CD1c-positive myeloid dendritic cell (primary cell): Measurements from ENCODE around the gene BIN1.

Experiments used
- DNase-seq: peaks from one replicate; pipeline ENCODE4 v3.0.0-alpha.2; 2016; ENCODE audit errors: extremely low spot score

Gene BIN1

GRCh38 chr2:127075821-127076220, 31.1 kb downstream of the BIN1 start:
- DNase-seq: no peak

- no peak for DNase-seq
Observed at GRCh38 chr2:127074936-127075335, 32.0 kb downstream of the BIN1 start.

DNA sequence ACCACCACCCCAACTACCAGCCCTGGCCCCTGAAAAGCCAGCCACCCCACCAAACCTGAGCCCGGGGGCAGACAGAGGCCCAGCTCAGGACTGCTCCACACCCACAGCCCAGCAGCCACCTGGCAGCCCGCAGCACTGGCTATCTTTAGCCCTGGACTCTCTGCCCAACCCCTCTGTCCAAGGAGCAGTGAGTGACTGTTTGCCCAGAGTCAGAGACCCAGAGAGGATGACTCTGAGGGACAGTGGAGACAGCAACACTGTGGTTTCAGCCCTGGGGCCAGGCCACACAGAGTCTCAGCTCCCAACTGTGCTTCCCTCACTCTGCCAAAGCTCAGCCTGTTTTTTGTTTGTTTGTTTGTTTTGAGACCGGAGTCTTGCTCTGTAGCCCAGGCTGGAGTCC, 32.6 kb downstream of the BIN1 start:
- no peak for DNase-seq

DNA sequence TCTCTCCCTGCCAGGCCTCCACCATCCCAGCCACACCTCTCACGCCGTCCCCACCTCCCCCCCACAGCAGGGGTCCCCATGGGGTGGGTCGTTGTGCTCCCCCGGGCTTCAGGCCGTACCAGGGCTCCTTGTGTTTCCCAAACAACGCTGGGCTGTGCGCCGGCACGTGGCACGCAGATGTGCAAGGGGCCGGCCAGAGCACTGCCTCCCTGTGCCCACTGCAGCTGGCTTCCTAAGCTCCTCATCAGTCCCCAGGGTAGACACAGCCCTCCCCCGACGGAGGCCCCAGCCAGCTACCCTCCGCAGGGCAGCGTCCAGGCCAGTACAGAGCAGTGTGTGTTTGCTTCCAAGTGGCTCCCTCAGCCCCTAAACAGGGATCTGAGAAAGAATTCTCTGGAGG, 34.0 kb downstream of the BIN1 start:
- no peak for DNase-seq

DNA sequence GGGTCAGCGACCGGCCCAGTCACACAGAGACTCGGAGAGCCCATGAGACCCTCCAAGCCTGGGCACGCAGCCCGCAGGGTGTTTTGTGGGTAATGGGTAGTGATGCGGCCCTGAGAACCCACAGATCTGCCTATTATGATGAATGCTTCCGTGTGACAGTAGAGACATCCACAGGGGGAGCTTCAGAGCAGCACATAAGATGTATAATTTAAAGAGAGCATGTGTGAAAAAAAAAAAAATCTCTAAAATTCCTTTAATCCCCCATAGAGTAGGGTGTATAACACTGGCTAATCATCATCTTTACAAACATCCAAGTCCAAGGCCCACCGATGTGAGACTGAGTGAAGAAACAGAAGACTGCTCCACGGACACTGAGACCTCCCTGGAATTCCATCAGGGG, 34.6 kb downstream of the BIN1 start:
- DNase-seq: no peak

DNA sequence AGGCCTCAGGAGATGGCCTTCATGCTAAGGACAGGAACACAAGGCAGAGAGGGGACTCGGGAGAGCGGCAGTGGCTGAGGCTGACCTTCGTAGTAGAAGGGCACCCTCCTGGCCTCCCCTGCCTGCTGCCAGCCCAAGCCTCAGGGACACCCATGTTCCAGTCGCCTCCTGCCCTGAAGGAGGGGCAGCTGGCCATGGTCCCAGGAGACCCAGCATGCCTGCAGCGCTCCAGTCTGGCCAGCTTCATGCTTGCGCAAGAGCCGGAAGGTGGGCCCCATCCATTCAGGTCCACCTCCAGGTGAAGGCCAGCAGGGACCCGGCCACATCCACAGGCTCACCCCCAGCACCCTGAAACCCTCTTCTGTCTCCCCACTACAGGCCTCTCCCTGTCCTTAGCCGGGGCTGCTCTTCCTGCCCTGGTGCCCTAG, 35.0 kb downstream of the BIN1 start:
- DNase-seq: no peak

- DNase-seq: no peak
Observed at GRCh38 chr2:127070221-127070620, 36.7 kb downstream of the BIN1 start.

- DNase-seq: no peak
Observed at GRCh38 chr2:127069536-127069935, 37.4 kb downstream of the BIN1 start.

GRCh38 chr2:127069003-127069402, 38.0 kb downstream of the BIN1 start:
- DNase-seq: no peak

DNA sequence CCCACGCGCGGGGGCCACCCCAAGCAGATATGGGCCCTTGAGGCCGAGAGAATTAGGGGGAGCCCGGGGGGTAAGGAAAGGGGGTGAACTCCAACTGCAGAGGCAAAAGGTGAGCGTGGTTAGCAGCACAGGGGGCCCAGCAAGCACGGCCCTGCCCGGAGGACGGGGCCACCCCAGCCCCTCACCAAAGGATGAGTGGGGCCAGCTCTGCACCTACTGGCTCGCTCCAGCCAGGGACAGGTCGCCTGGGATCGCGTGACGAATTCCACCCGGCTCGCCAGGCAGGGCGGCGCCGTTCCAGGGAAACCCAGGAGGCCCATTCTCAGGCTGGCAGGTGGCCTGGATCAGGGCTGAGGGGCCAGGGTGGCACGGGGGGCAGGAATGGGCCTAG, 38.6 kb downstream of the BIN1 start:
- no peak for DNase-seq

GRCh38 chr2:127067620-127068350, 39.2 kb downstream of the BIN1 start:
- DNase-seq: peak; percentile 63

DNA sequence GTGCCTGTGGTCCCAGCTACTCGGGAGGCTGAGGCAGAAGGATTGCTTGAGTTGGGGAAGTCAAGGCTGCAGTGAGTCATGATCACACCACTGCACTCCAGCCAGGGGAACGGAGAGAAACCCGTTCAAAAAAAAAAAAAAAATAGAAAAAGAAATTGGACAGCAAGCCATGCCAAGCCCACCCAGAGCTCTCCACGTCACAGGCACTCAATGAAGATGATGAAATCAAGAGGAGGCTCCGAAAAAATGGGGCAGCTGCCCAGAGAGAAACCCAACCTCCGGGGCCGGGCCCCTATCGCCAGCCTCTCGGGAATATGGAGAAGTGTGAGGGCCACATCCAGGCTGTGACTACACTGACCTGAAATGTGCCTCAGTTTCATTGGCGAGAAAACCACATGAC, 40.0 kb downstream of the BIN1 start:
- peak; percentile 77 for DNase-seq

DNA sequence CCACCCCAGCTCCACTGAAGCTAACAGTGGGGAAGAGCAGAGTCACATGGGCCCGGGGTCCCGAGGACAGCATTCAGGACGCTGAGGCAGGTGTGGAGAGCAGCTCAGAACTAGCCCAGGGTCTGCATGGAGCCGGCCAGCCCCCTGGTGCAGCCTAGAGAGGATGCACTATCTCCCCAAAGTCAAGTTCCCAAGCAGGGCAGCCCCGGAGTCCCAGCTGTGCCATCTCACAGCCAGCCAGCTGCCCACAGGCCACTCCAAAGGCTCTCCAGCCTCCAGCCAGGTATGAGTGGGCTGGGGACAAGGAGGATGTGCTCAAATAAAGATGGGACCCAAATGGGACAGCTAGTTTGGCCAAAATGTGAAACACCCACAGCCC, 41.0 kb downstream of the BIN1 start:
- no peak for DNase-seq

GRCh38 chr2:127065299-127065939, 41.5 kb downstream of the BIN1 start:
- no peak for DNase-seq

DNA sequence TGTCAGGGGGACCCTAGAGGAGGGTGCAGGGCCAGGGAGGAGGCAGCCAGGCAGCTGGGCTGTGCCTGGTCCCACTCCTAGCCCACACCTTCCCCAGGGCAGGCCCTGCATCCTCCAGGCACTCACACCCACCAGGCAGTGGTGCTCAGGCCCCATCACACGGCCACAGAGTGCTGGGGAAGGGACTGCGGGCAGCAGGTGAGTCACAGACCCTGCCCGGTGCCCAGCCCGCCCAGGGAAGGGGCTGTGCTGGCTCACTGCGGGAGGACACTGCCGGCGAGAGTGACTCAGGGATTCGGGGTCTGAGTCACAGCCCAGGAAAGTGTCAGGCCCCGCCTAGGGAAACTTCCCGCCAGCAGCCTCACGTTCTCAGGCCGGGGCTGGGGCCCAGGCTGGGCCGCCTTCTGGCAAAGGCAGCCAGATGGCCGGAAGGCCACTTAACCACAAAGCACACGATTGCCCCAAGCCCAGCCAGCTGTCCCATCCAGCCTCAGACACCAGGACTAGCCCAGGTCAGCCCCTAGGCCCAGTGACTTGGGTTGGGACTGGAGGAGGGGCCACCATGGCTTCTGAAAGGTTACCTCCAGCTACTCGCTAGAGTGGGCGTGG, 42.2 kb downstream of the BIN1 start:
- peak; percentile 96 for DNase-seq

GRCh38 chr2:127063701-127064590, 43.0 kb downstream of the BIN1 start:
- DNase-seq: no peak

GRCh38 chr2:127061375-127062273, 45.3 kb downstream of the BIN1 start:
- DNase-seq: no peak

GRCh38 chr2:127060264-127060945, 46.5 kb downstream of the BIN1 start:
- DNase-seq: no peak

GRCh38 chr2:127059559-127059958, 47.4 kb downstream of the BIN1 start:
- DNase-seq: no peak

DNA sequence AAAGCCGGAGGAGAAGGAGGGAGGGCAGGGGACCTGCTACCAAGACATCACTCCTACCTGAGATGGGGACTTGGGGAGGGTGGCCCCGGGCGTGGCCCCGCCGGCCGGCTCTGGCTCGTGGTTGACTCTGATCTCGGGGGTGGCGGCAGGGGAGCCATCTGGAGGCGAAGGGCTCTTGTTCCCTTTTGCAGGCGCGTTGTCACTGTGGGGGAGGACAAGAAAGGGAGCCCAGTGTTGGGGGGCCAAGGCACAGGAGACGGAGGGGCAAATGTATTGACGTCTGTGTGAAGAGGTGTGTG, 48.1 kb downstream of the BIN1 start:
- no peak for DNase-seq
